Breast epithelium (tissue), 4 donors: ENCODE measurements around the gene ZNF217. TPM values are rescaled to one million over a fixed set of nuclear protein-coding genes. Genes with fewer than 3 reads are reported as not detected.

Experiments used
- DNase-seq, 2 donors: peaks; one replicate each; pipeline ENCODE4 v3.0.0-alpha.2; 2019; ENCODE audit warnings: low spot score in 2 of 2
- H3K27ac ChIP-seq, 2 donors: fragments of 200-600 bp; sonication (generic) in 1 of 2; one replicate each; pipeline ENCODE4 v1.5.1; 2016 to 2019; ENCODE audit warnings: mild to moderate bottlenecking in 1 of 2
- H3K27me3 ChIP-seq, 2 donors: fragments of 200-600 bp; sonication (generic) in 1 of 2; one replicate each; pipeline versions ENCODE4 v1.5.1 to v1.6.0; 2017 to 2019; ENCODE audit warnings: control low read depth in 1 of 2, mild to moderate bottlenecking in 1 of 2
- H3K36me3 ChIP-seq: fragments of 200-600 bp; one replicate; pipeline ENCODE4 v1.5.1; 2019
- H3K4me1 ChIP-seq, 2 donors: fragments of 200-600 bp; sonication (generic); one replicate each; pipeline ENCODE4 v1.5.1; 2016 to 2019; ENCODE audit warnings: control low read depth in 1 of 2
- H3K4me3 ChIP-seq, 3 donors: fragments of 200-600 bp; sonication (generic); 1 replicate in 2 of 3; 2 replicates in 1 of 3; pipeline ENCODE4 v1.5.1; 2016 to 2019; ENCODE audit warnings: mild to moderate bottlenecking in 3 of 3, moderate library complexity in 2 of 3
- H3K9me3 ChIP-seq, 2 donors: fragments of 200-600 bp; sonication (generic) in 1 of 2; one replicate each; pipeline ENCODE4 v1.5.1; 2016 to 2019; ENCODE audit warnings: control low read depth in 1 of 2
- CTCF ChIP-seq, 3 donors: fragments of 450-650 bp; IDR thresholded peaks; one replicate each; pipeline ENCODE4 v1.5.1; 2016 to 2017; ENCODE audit warnings: antibody characterized with exemption in 3 of 3, mild to moderate bottlenecking in 3 of 3, moderate library complexity in 3 of 3
- POLR2A ChIP-seq: fragments of 450-650 bp; IDR thresholded peaks from one replicate; pipeline ENCODE4 v1.6.1; 2016; ENCODE audit warnings: antibody characterized with exemption, mild to moderate bottlenecking, moderate library complexity
- POLR2AphosphoS5 ChIP-seq, 3 donors: sonication (generic); formaldehyde crosslinking; IDR thresholded peaks; one replicate each; pipeline ENCODE4 v1.6.1; 2017; ENCODE audit warnings: antibody characterized with exemption in 3 of 3
- intact Hi-C: fragments of 100-400 bp; cut with DNase I; formaldehyde crosslinking; loops from one replicate; pipeline ENCODE4 v1.15.1; 2023; ENCODE audit warnings: low total_unique reads
- total RNA-seq, 3 donors: library from RNA; depleted of rRNA; stranded (reverse); fragments of >200 nt; gene quantifications; one replicate each; pipeline ENCODE4 v1.1.0, GENCODE V29; 2016

ZNF217 gene
- total RNA-seq, 3 donors from 2014 or later = 22.4 to 54.7 (median 48.3) TPM

GRCh38 chr20:53570446-53571276 is 23.0 kb downstream of the ZNF217 start:
- peak in 1 of 2 donors; percentile 6 for DNase-seq
- Histone ChIP-seq H3K4me1 (no peaks in the 10 kb centered on the region), H3K9me3 (no peaks in the 10 kb centered on the region), H3K36me3 (no peaks in the 10 kb centered on the region), H3K4me3 (no peak overlapping the region), H3K27ac (no peak overlapping the region), H3K27me3 (no peaks in the 10 kb centered on the region)
- TF ChIP-seq POLR2A (no peak), POLR2AphosphoS5 (IDR thresholded peaks at IDR 0.05) (no peak), CTCF (IDR thresholded peaks at IDR 0.05) (no peak)
- intact Hi-C loops = loop anchor here (5.0 to 10.0 kb wide), 2 partner anchors 374 to 628 kb away; no protein-coding TSS in a partner anchor

GRCh38 chr20:53569606-53570307 is 23.9 kb downstream of the ZNF217 start:
- no peaks in the 10 kb centered on the region for H3K9me3 ChIP-seq
- H3K36me3 ChIP-seq = no peaks in the 10 kb centered on the region
- no peaks in the 10 kb centered on the region for H3K27me3 ChIP-seq
- DNase-seq = peak; percentile 10 to 17
- no peak overlapping the region for H3K27ac ChIP-seq
- H3K4me3 ChIP-seq = no peak overlapping the region
- TF ChIP-seq POLR2AphosphoS5 (IDR thresholded peaks at IDR 0.05) (no peak), CTCF (IDR thresholded peaks at IDR 0.05) (no peak), POLR2A (no peak)
- H3K4me1 ChIP-seq = no peaks in the 10 kb centered on the region
- intact Hi-C loops = loop anchor here (5.0 to 10.0 kb wide), 2 partner anchors 375 to 627 kb away; no protein-coding TSS in a partner anchor

- Histone ChIP-seq H3K36me3 (no peaks in the 10 kb centered on the region), H3K27me3 (no peaks in the 10 kb centered on the region), H3K9me3 (no peaks in the 10 kb centered on the region), H3K27ac (no peak overlapping the region), H3K4me3 (no peak overlapping the region), H3K4me1 (no peaks in the 10 kb centered on the region)
- intact Hi-C loops = no loop called here
- DNase-seq = no peak
- TF ChIP-seq POLR2A = no peak
- no peak for TF ChIP-seq CTCF (IDR thresholded peaks at IDR 0.05)
- TF ChIP-seq POLR2AphosphoS5 (IDR thresholded peaks at IDR 0.05) = no peak
These were observed 24.6 kb downstream of the ZNF217 start for GRCh38 chr20:53569005-53569404.

GRCh38 chr20:53568351-53568750 is 25.3 kb downstream of the ZNF217 start:
- no peak for TF ChIP-seq POLR2A
- no peak for TF ChIP-seq CTCF (IDR thresholded peaks at IDR 0.05)
- TF ChIP-seq POLR2AphosphoS5 (IDR thresholded peaks at IDR 0.05) = no peak
- no peaks in the 10 kb centered on the region for H3K36me3 ChIP-seq
- no peaks in the 10 kb centered on the region for H3K27me3 ChIP-seq
- H3K9me3 ChIP-seq = no peaks in the 10 kb centered on the region
- intact Hi-C loops = no loop called here
- H3K4me1 ChIP-seq = no peaks in the 10 kb centered on the region
- no peak overlapping the region for H3K27ac ChIP-seq
- H3K4me3 ChIP-seq = no peak overlapping the region
- peak in 1 of 2 donors; percentile 17 for DNase-seq
